ENCODE measurements around the gene LRMDA. TPM values are rescaled to one million over a fixed set of nuclear protein-coding genes. Genes with fewer than 3 reads are reported as not detected.

The LRMDA gene
- total and polyA plus RNA-seq, 2 of the 13 experiments (the other 11 are each of a cell fraction or from before 2014, with no cell fraction given), result 13.4 to 22.0 TPM

DNA sequence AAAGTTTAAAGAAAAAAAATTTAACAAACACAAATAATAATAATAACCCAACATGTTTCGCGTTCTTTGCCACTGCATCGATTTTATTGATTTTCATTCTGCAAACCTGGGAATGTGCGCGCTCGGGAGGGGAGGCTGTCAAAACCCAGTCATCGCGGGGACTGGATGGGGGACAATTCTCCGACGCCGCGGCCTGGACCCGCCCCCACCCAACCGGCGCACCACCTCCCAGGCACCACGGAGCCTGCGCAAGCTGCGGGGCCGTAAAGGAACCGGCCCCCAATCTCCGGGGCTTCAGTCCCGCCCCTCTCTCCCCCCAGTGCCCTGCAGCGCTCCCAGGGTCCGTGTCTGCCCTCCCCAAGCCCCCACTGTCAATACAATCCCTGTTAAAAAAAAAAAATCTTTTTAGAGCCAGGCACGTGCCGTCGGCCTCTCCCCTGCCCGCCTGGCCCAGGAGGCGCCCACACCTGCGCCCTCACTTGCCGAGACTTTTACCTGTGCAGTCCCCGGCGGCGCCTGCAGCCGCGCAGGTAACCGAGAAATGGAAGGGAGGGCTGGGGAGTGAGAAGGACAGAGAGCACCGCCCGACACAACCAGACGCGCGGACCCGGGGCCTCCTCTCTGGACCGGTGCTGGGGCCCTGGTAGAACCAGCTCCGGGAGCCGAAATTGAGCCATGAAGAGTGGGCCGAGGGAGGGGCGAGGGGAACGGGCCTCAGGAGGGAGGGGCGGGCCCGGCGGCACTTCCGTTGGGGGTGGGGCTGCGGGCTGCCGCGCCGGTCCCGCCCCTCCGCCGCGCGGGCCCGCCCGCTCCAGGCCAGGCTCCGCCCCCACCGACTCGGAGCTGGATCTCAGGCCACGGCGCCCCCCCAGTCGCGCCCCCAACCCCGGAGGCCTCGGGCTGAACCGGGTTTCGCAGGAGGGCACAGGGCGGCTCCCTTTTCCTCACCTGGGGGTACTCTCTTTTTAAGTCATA is 22.2 kb upstream of the LRMDA start (continued):
- TF ChIP-seq, protein P1, sequence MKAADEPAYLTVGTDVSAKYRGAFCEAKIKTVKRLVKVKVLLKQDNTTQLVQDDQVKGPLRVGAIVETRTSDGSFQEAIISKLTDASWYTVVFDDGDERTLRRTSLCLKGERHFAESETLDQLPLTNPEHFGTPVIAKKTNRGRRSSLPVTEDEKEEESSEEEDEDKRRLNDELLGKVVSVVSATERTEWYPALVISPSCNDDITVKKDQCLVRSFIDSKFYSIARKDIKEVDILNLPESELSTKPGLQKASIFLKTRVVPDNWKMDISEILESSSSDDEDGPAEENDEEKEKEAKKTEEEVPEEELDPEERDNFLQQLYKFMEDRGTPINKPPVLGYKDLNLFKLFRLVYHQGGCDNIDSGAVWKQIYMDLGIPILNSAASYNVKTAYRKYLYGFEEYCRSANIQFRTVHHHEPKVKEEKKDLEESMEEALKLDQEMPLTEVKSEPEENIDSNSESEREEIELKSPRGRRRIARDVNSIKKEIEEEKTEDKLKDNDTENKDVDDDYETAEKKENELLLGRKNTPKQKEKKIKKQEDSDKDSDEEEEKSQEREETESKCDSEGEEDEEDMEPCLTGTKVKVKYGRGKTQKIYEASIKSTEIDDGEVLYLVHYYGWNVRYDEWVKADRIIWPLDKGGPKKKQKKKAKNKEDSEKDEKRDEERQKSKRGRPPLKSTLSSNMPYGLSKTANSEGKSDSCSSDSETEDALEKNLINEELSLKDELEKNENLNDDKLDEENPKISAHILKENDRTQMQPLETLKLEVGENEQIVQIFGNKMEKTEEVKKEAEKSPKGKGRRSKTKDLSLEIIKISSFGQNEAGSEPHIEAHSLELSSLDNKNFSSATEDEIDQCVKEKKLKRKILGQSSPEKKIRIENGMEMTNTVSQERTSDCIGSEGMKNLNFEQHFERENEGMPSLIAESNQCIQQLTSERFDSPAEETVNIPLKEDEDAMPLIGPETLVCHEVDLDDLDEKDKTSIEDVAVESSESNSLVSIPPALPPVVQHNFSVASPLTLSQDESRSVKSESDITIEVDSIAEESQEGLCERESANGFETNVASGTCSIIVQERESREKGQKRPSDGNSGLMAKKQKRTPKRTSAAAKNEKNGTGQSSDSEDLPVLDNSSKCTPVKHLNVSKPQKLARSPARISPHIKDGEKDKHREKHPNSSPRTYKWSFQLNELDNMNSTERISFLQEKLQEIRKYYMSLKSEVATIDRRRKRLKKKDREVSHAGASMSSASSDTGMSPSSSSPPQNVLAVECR (CRISPR knock-in tag; IDR thresholded peaks at IDR 0.05; ENCODE audit: borderline replicate concordance), result peak; percentile 56; the same call in 1 of the 2 replicates
- TF ChIP-seq, protein P2, sequence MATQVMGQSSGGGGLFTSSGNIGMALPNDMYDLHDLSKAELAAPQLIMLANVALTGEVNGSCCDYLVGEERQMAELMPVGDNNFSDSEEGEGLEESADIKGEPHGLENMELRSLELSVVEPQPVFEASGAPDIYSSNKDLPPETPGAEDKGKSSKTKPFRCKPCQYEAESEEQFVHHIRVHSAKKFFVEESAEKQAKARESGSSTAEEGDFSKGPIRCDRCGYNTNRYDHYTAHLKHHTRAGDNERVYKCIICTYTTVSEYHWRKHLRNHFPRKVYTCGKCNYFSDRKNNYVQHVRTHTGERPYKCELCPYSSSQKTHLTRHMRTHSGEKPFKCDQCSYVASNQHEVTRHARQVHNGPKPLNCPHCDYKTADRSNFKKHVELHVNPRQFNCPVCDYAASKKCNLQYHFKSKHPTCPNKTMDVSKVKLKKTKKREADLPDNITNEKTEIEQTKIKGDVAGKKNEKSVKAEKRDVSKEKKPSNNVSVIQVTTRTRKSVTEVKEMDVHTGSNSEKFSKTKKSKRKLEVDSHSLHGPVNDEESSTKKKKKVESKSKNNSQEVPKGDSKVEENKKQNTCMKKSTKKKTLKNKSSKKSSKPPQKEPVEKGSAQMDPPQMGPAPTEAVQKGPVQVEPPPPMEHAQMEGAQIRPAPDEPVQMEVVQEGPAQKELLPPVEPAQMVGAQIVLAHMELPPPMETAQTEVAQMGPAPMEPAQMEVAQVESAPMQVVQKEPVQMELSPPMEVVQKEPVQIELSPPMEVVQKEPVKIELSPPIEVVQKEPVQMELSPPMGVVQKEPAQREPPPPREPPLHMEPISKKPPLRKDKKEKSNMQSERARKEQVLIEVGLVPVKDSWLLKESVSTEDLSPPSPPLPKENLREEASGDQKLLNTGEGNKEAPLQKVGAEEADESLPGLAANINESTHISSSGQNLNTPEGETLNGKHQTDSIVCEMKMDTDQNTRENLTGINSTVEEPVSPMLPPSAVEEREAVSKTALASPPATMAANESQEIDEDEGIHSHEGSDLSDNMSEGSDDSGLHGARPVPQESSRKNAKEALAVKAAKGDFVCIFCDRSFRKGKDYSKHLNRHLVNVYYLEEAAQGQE (IDR thresholded peaks at IDR 0.05; ENCODE audit: borderline replicate concordance in 1 of 2, low read depth in 1 of 2, low read length in 2 of 2), result no peak
- no peak for TF ChIP-seq HNRNPUL1 (IDR thresholded peaks at IDR 0.05; ENCODE audit: low read depth, low read length)
- no peak for TF ChIP-seq RFXANK (CRISPR knock-in tag; IDR thresholded peaks at IDR 0.05)
- no peak for TF ChIP-seq SCMH1 (CRISPR knock-in tag; IDR thresholded peaks at IDR 0.05; ENCODE audit: borderline replicate concordance)
- TF ChIP-seq, protein P3, sequence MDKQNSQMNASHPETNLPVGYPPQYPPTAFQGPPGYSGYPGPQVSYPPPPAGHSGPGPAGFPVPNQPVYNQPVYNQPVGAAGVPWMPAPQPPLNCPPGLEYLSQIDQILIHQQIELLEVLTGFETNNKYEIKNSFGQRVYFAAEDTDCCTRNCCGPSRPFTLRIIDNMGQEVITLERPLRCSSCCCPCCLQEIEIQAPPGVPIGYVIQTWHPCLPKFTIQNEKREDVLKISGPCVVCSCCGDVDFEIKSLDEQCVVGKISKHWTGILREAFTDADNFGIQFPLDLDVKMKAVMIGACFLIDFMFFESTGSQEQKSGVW (CRISPR knock-in tag; IDR thresholded peaks at IDR 0.05; ENCODE audit: borderline replicate concordance), result no peak
- TF ChIP-seq IKZF4 (CRISPR knock-in tag; IDR thresholded peaks at IDR 0.05; ENCODE audit: borderline replicate concordance, low read depth, not compliant biosample characterization), result no peak
- peak; percentile 22 for TF ChIP-seq HNRNPH1 (optimal IDR thresholded peaks at IDR 0.05; ENCODE audit: low read depth, low read length)
- no peak for TF ChIP-seq PRMT3 (CRISPR knock-in tag; IDR thresholded peaks at IDR 0.05; ENCODE audit: borderline replicate concordance, low read depth)
- TF ChIP-seq RNF219 (CRISPR knock-in tag; IDR thresholded peaks at IDR 0.05), result 0 out of 2 replicates have a peak, but pooled peaks have one; percentile 42
- peak; percentile 78 for TF ChIP-seq ZFY (CRISPR knock-in tag; IDR thresholded peaks at IDR 0.05)
- TF ChIP-seq NONO (IDR thresholded peaks at IDR 0.05), result no peak
- peak; percentile 15; the same call in 1 of the 2 replicates for TF ChIP-seq NONO (CRISPR knock-in tag; conservative IDR thresholded peaks at IDR 0.05)
- TF ChIP-seq SP4 (CRISPR knock-in tag; IDR thresholded peaks at IDR 0.05), result peak; percentile 36; the same call in 1 of the 2 replicates
- TF ChIP-seq PHB2 (IDR thresholded peaks at IDR 0.05; ENCODE audit: partially characterized antibody), result no peak
- TF ChIP-seq BHLHE40 (IDR thresholded peaks at IDR 0.05; ENCODE audit: low read length), result peak; percentile 70
- TF ChIP-seq ZNF124 (CRISPR knock-in tag; IDR thresholded peaks at IDR 0.05), result no peak

Measured in HepG2 (cell line).